GM23248 (cell line): ENCODE results near the gene DAG1.

Source experiments
- EZH2 ChIP-seq: fragments of 200-600 bp; sonication (generic); IDR thresholded peaks from 2 replicates; pipeline ENCODE4 v1.6.1; 2018; ENCODE audit warnings: antibody characterized with exemption, mild to moderate bottlenecking; ENCODE audit not compliant: insufficient read depth, poor library complexity, severe bottlenecking
- EZH2phosphoT487 ChIP-seq: fragments of 200-600 bp; sonication (generic); IDR thresholded peaks from 2 replicates; pipeline ENCODE4 v1.6.1; 2018; ENCODE audit warnings: antibody characterized with exemption, moderate library complexity, mild to moderate bottlenecking, low read depth; ENCODE audit not compliant: insufficient read depth

DNA sequence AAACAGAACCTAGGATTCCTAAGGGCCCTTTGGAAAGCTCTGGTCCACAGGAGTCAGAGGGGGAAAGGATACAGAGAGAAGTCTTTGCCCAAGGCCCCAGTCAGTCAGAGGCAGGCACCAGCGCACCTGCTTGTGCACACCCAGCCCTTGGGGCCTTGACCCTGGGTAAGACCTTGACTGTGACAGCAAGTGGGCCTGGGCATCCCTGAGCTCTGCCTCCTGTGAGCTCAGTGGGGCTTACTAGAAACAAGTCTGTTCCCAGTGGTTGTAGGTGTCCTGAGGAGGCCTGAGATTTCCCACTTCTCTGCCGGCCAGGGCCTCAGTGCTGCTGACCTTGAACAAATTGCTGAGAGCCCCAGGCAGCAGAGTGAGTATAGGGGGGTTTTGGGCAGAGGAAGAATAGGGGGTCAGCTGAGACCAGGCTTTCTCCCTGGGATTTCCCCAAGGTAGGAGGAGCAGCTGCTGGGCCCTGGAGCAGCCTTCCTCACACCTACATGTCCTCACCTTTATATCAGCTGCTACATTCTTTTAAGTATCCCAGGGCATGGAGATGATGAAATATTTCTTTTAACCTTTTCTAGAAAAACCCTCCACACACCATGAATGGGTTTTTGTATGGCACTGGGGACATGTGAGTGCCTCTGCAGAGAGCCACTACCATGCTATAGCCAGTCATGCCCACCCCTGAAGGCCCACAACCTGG, 9.7 kb upstream of the DAG1 start:
- TF ChIP-seq EZH2 (no peak), EZH2phosphoT487 (no peak)
